ENCODE data around the gene SLC16A11. TPM values are rescaled to one million over a fixed set of nuclear protein-coding genes. Genes with fewer than 3 reads are reported as not detected.
A peak's percentile ranks its signal among the peaks of the same experiment; 100 is the strongest.
"Not testable (repeated sequence)": the region's sequence is repeated elsewhere in the genome, so short reads cannot be mapped to it uniquely, and the experiment has no call there.

The SLC16A11 gene
- total RNA-seq, 2 experiments from 2014 or later, result 1.2 to 1.7 TPM

GRCh38 chr17:7004398-7005253, 39.3 kb downstream of the SLC16A11 start:
- no peak overlapping the region for H3K4me3 Mint-ChIP-seq
- H3K27me3 Mint-ChIP-seq, result no peaks in the 10 kb centered on the region
- peaks cover 12% of the 10 kb centered on the region for H3K36me3 Mint-ChIP-seq
- H3K4me1 Mint-ChIP-seq, result peaks cover 16% of the 10 kb centered on the region
- peak; percentile 95 for ATAC-seq (ENCODE audit: low read depth)
- DNase-seq, result peak; percentile 49
- POLR2A ChIA-PET, result interaction anchor here (0.6 to 2.3 kb wide), 7 partner anchors 11 to 90 kb away, joined by 3 to 8 read pairs (median 4); partner anchors contain the start of gene SLC16A13
- H3K9me3 Mint-ChIP-seq, result no peaks in the 10 kb centered on the region
- H3K27ac Mint-ChIP-seq, result peak overlapping the region; percentile 39

- H3K36me3 Mint-ChIP-seq, result peaks cover 11% of the 10 kb centered on the region
- H3K27ac Mint-ChIP-seq, result no peak overlapping the region
- no peaks in the 10 kb centered on the region for H3K27me3 Mint-ChIP-seq
- peaks cover 12% of the 10 kb centered on the region for H3K4me1 Mint-ChIP-seq
- POLR2A ChIA-PET, result interaction anchor here (1.0 to 2.3 kb wide), 3 partner anchors 12 to 32 kb away, joined by 4 to 8 read pairs (median 7); partner anchors contain the start of gene SLC16A13
- no peak overlapping the region for H3K4me3 Mint-ChIP-seq
- ATAC-seq (ENCODE audit: low read depth), result no peak
- DNase-seq, result no peak
- H3K9me3 Mint-ChIP-seq, result no peaks in the 10 kb centered on the region
These were observed 40.1 kb downstream of the SLC16A11 start for GRCh38 chr17:7003745-7004144.

DNA sequence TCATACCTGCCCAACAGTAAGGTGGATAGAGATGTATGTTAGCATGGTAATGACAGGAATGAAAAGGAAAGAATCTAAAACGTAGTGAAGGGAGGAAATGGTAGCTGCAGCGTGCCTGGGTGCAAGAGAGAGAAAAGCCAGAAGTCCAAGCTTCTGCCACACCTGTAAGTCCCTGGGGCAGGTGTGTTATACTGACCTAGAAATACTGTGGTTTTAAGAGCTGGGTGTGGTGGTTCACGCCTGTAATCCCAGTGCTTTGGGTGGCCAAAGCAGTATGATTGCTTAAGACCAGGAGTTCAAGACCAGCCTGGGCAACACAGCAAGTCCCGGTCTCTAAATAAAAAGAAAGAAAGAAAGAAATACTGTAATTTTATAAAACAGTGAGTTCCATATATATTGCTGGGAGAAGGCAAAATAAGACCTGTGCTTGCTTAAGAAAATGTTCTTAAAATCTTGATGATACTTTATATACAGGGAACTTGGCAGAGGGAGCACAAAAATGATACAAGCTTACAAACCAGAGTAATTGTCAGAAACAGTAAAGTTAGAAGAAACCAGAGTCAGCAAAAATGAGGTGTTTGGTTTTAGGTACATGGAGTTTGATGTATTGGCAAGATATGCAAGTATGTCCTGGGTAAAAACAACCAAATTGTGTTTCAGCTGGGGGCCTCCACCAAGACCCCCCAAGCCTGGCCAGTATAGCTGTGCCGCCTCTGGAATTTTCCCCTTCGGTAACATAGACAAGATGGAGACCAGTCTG, 41.4 kb downstream of the SLC16A11 start:
- no peaks in the 10 kb centered on the region for H3K9me3 Mint-ChIP-seq
- peaks cover 12% of the 10 kb centered on the region for H3K4me1 Mint-ChIP-seq
- H3K4me3 Mint-ChIP-seq, result no peak overlapping the region
- DNase-seq (no peak), ATAC-seq (ENCODE audit: low read depth) (no peak)
- H3K27me3 Mint-ChIP-seq, result no peaks in the 10 kb centered on the region
- no peak overlapping the region for H3K27ac Mint-ChIP-seq
- H3K36me3 Mint-ChIP-seq, result peaks cover 16% of the 10 kb centered on the region
- POLR2A ChIA-PET, result no interaction called here

DNA sequence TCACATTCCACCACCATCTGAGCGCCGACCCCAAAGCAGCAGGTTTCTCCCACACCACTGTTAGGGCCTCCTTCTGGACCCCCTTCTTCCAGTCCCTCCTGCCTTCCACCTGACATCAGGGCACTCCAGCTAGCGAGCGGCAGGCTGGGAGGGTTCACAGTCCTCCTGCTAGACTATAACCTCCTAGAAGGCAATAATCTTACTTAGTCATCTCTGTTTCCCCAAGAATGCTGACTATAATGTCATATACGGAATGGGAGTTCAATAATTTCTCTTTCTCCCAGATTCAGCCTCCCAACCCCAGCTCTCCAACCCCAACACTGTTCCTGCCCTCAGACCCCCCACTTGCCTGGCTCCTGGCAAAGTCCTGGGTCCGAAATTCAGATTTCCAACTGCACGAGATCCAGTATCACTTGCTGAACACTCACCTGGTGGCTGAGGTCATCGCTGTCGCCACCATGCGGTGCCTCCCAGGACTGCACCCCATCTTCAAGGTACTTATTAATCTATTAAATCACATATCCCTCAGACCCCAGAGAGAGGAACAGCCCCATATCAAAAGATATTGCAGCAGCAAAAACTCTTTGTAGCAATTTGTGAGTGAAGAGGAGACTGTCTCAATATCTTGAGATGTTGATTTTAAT, 42.5 kb downstream of the SLC16A11 start:
- POLR2A ChIA-PET, result no interaction called here
- peaks cover 1% of the 10 kb centered on the region for H3K27me3 Mint-ChIP-seq
- H3K9me3 Mint-ChIP-seq, result no peaks in the 10 kb centered on the region
- H3K4me3 Mint-ChIP-seq, result no peak overlapping the region
- no peak overlapping the region for H3K27ac Mint-ChIP-seq
- H3K36me3 Mint-ChIP-seq, result peaks cover 19% of the 10 kb centered on the region
- DNase-seq (peak; percentile 61), ATAC-seq (ENCODE audit: low read depth) (no peak)
- H3K4me1 Mint-ChIP-seq, result peaks cover 9% of the 10 kb centered on the region

DNA sequence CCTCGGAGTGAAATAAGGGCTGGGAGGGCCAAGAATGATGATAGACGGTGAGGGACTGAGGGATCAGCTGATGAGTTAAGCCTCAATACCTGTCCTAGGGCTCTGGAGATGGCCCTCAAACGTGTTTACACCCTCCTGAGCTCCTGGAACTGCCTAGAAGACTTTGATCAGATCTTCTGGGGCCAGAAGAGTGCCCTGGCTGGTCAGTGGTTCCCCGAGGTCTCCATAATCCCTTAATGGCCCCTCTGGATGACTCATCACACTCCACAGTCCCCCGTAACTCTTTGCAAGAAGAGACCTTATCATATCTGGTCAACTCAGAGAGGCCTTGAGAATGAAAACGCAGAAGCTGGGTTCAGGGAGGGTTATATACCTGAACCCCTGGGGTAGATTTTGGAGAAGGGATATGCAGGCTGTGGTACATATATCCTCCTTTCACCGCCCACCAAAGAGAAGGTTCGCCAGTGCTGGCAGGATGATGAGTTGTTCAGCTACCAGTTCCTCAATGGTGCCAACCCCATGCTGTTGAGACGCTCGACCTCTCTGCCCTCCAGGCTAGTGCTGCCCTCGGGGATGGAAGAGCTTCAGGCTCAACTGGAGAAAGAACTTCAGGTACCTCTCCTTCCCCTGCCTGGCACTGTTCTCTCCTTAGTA, 44.9 kb downstream of the SLC16A11 start:
- DNase-seq, result no peak
- no peak overlapping the region for H3K27ac Mint-ChIP-seq
- POLR2A ChIA-PET, result interaction anchor here (0.9 kb wide), 1 partner anchor 85 kb away, joined by 3 read pairs; no protein-coding TSS in a partner anchor

DNA sequence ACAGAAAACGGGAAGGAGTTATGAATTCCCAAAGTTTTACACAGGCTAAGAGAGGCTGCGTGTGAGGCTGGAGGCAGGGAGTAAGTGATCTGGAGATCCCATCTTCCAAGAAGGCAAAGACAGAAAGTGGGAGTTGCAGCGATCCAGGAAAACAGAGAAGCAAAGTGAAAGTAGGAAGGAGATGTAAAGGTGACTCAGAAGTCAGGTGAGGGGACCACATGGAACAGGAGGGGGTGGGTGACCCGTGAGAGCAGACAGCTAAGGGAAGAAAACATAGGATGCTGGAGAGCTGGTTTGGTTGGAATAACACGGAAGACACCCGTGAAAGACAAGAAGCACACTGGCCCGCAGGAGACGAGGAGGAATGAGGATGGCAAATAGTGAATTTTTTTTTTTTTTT, 46.7 kb downstream of the SLC16A11 start:
- ATAC-seq (ENCODE audit: low read depth) (no peak), DNase-seq (no peak)
- Mint-ChIP-seq H3K36me3 (peaks cover 19% of the 10 kb centered on the region), H3K27ac (no peak overlapping the region), H3K4me1 (peaks cover 6% of the 10 kb centered on the region), H3K9me3 (no peaks in the 10 kb centered on the region), H3K27me3 (peaks cover 1% of the 10 kb centered on the region), H3K4me3 (no peak overlapping the region)
- POLR2A ChIA-PET, result no interaction called here

More for the DNA sequence above, 44.9 kb downstream of the SLC16A11 start:
- Mint-ChIP-seq H3K4me1 (peaks cover 6% of the 10 kb centered on the region), H3K27me3 (peaks cover 1% of the 10 kb centered on the region), H3K36me3 (peaks cover 19% of the 10 kb centered on the region), H3K9me3 (no peaks in the 10 kb centered on the region), H3K4me3 (no peak overlapping the region)
- no peak for ATAC-seq (ENCODE audit: low read depth)

DNA sequence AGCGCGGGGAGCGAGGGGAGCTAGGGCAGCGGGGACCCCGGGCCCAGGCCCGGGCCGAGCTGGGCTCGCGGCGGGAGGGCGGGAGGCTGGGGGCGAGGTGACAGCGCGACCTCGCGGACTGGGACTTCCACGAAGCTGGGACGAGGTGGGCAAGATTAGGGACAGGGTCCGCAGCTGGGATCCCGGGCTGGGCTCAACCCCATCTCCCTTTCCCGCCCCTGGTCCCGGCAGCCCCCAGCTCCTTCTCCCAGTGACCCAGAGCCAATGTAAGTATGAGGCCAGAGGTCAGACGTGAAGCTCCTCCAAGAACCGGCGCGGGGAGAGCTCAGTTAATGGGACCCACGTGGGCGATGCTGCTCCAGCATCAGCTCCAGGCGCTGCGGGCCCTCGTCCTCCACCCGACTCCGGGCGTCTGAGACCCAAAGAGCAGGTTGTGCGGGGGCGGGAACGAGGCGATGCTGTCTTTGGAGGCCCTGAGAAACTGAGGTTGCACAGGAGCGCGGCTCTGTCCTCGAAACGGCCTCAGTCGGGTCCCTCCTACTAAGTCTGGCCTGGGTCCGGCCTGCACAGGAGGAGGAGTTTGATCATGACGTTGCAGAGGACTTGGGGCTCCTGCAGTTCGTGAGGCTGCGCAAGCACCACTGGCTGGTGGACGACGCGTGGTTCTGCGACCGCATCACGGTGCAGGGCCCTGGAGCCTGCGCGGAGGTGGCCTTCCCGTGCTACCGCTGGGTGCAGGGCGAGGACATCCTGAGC, 47.5 kb downstream of the SLC16A11 start:
- no peak overlapping the region for H3K27ac Mint-ChIP-seq
- POLR2A ChIA-PET, result interaction anchor here (0.5 kb wide), 1 partner anchor 15 kb away, joined by 4 read pairs; no protein-coding TSS in a partner anchor
- H3K9me3 Mint-ChIP-seq, result no peaks in the 10 kb centered on the region
- H3K36me3 Mint-ChIP-seq, result peaks cover 16% of the 10 kb centered on the region
- H3K4me1 Mint-ChIP-seq, result peaks cover 4% of the 10 kb centered on the region
- no peak overlapping the region for H3K4me3 Mint-ChIP-seq
- H3K27me3 Mint-ChIP-seq, result peaks cover 1% of the 10 kb centered on the region
- no peak for ATAC-seq (ENCODE audit: low read depth)
- DNase-seq, result no peak

GRCh38 chr17:6995500-6996255, 48.2 kb downstream of the SLC16A11 start, which contains the start of gene ALOX12:
Gene ALOX12 (plus strand): TSS chr17:6996049. CDS start chr17:6996118, 69 bp downstream.
- H3K4me3 Mint-ChIP-seq, result no peak within 1 kb of the TSS
- H3K4me1 Mint-ChIP-seq, result peaks cover 2% of the 10 kb centered on the region
- H3K27me3 Mint-ChIP-seq, result peaks cover 1% of the 10 kb centered on the region
- POLR2A ChIA-PET, result no interaction called here
- H3K27ac Mint-ChIP-seq, result no peak within 1 kb of the TSS
- DNase-seq, result no peak
- ATAC-seq (ENCODE audit: low read depth), result no peak
- H3K36me3 Mint-ChIP-seq, result peaks cover 14% of the 10 kb centered on the region
- H3K9me3 Mint-ChIP-seq, result no peaks in the 10 kb centered on the region

DNA sequence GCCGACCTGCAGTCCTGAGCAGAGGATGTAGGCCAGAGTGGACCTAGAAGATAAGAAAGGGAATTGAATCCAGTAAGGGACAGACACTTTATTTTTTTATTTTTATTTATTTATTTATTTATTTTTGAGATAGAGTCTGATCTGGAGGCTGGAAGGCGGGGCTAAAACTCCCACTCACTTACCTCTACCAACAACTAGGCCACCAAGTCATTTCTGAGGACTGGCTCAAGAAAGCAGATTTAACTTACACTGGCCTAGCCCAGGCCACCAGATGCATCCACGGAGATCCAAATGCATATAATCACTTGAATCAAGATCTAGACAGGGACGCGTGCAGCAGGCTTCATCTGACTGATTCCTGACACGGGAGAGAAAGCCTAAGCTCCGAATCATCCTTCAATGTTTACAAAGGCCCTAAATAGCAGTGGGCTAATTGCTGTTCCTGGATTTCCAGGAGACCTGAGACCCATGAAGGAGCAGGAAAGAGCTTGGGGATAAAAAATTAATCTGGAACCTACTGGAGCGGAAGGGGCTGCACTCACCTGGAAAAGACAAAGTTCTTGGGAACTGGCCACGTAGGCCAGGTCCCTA, 49.1 kb downstream of the SLC16A11 start:
- Mint-ChIP-seq H3K4me1 (peaks cover 2% of the 10 kb centered on the region), H3K4me3 (no peak overlapping the region), H3K36me3 (peaks cover 11% of the 10 kb centered on the region), H3K27me3 (peaks cover 1% of the 10 kb centered on the region), H3K27ac (no peak overlapping the region), H3K9me3 (no peaks in the 10 kb centered on the region)
- no peak for DNase-seq
- no peak for ATAC-seq (ENCODE audit: low read depth)
- POLR2A ChIA-PET, result no interaction called here

GRCh38 chr17:6994118-6994598, 49.7 kb downstream of the SLC16A11 start:
- Mint-ChIP-seq H3K27me3 (peaks cover 1% of the 10 kb centered on the region), H3K4me3 (no peak overlapping the region), H3K4me1 (peaks cover 2% of the 10 kb centered on the region), H3K36me3 (peaks cover 10% of the 10 kb centered on the region), H3K9me3 (no peaks in the 10 kb centered on the region), H3K27ac (no peak overlapping the region)
- POLR2A ChIA-PET, result no interaction called here
- DNase-seq (no peak), ATAC-seq (ENCODE audit: low read depth) (no peak)

GRCh38 chr17:6993613-6994056, 50.3 kb downstream of the SLC16A11 start:
- H3K36me3 Mint-ChIP-seq, result peaks cover 10% of the 10 kb centered on the region
- not testable (repeated sequence) for ATAC-seq (ENCODE audit: low read depth)

More at GRCh38 chr17:6993613-6994056, 50.3 kb downstream of the SLC16A11 start:
- H3K4me1 Mint-ChIP-seq, H3K27me3 Mint-ChIP-seq, H3K4me3 Mint-ChIP-seq, DNase-seq, H3K9me3 Mint-ChIP-seq, POLR2A ChIA-PET, H3K27ac Mint-ChIP-seq: not testable (repeated sequence)

Data from activated naive CD8-positive, alpha-beta T cell treated with anti-CD3 and anti-CD28 coated beads, Interleukin-2, amount 10 ng/mL, durations not matched to agents 7 days and 5 days (primary cell).